ENCODE data around the gene PSMD2.

PSMD2 gene

DNA sequence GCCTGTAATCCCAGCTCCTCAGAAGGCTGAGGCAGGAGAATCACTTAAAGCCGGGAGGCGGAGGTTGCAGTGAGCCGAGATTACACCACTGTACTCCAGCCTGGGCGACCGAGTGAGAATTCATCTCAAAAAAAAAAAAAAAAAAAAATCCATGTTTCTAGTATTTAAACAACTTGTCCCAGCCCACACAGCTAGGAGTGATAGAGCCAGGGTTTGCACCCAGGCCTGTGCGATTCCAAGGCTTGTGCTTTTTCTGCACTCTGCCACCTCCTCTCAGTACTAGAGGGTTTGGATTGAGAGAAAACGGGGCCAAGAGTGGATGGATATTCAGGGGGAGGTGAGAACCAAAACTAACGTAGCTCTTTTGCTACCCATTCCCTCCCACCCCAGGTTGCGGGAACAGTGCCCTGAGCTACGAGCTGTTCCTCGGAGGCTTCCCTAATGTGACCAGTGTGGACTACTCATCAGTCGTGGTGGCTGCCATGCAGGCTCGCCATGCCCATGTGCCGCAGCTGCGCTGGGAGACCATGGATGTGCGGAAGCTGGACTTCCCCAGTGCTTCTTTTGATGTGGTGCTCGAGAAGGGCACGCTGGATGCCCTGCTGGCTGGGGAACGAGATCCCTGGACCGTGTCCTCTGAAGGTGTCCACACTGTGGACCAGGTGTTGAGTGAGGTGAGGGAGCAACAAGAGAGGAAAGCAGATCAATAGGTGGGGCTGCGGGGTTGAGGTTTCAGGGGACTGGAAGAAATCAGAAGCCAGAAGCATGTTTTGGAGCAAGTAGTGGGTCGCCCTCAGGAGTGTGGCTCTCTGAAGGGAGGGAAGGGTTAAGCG lies 41.7 kb upstream of the PSMD2 start:
- peaks cover 15 to 21% of the 10 kb centered on the region in 2 experiments for H3K4me1 ChIP-seq (ENCODE audit: control insufficient read depth in 1 of 2, insufficient read depth in 1 of 2, low read depth in 1 of 2, low read length in 1 of 2)
- TF ChIP-seq, protein P1, sequence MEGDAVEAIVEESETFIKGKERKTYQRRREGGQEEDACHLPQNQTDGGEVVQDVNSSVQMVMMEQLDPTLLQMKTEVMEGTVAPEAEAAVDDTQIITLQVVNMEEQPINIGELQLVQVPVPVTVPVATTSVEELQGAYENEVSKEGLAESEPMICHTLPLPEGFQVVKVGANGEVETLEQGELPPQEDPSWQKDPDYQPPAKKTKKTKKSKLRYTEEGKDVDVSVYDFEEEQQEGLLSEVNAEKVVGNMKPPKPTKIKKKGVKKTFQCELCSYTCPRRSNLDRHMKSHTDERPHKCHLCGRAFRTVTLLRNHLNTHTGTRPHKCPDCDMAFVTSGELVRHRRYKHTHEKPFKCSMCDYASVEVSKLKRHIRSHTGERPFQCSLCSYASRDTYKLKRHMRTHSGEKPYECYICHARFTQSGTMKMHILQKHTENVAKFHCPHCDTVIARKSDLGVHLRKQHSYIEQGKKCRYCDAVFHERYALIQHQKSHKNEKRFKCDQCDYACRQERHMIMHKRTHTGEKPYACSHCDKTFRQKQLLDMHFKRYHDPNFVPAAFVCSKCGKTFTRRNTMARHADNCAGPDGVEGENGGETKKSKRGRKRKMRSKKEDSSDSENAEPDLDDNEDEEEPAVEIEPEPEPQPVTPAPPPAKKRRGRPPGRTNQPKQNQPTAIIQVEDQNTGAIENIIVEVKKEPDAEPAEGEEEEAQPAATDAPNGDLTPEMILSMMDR (IDR thresholded peaks at IDR 0.05) = no peak
- no peaks in the 10 kb centered on the region for H3K36me3 ChIP-seq
- H3K27ac ChIP-seq = no peak overlapping the region
- peaks cover 49% of the 10 kb centered on the region for H3K27me3 ChIP-seq
- no peaks in the 10 kb centered on the region for H3K9me3 ChIP-seq
- no peak overlapping the region for H3K4me3 ChIP-seq (ENCODE audit: low read depth in 1 of 2, low read length in 1 of 2)

DNA sequence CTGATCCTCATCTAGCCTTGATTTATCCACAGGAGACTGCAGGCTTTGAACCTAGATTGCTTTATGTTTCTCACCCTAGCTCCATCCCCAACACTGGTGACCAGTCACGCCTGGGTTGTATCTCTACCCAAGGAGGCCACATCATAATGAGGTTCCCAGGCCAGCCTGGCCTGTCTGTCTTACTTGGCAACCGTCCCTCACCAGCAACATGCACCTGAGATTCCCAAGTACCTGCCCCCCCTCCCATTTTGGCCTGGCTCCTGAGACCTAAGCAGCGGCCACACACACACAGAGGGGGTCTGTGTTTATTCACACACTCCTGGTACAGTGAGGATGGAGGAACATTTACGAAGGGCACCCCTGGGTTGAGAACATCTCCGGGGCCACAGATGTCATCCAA lies 40.1 kb upstream of the PSMD2 start:
- TF ChIP-seq, protein P1 (IDR thresholded peaks at IDR 0.05) = no peak
- H3K4me1 ChIP-seq (ENCODE audit: control insufficient read depth in 1 of 2, insufficient read depth in 1 of 2, low read depth in 1 of 2, low read length in 1 of 2) = peaks cover 15 to 26% of the 10 kb centered on the region in 2 experiments
- H3K36me3 ChIP-seq = no peaks in the 10 kb centered on the region
- H3K27ac ChIP-seq = no peak overlapping the region
- no peaks in the 10 kb centered on the region for H3K9me3 ChIP-seq
- H3K4me3 ChIP-seq (ENCODE audit: low read depth in 1 of 2, low read length in 1 of 2) = no peak overlapping the region
- peaks cover 66% of the 10 kb centered on the region for H3K27me3 ChIP-seq

DNA sequence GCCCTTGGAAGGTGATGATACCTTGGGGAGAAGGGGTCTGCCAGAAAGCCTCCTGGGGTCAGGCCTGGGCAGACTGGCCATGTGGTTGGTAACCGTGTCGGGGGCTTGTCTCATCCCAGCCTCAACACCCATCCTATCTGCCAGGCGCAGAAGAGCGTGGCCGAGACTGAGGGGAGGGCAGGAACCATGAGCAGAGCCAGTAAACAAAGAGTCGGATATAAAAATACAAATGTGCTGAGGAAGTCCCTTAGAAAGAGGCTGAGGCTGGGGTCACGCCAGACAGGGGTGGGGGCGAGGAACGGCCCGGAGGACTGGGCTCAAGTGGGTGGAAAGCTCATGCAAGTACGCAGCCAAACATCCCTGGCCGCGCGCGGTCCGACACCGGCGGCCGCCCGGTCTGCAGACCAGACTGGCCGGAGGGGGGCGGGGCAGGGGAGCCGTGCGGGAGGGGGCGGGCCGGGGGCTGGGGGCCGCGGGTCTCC lies 39.6 kb upstream of the PSMD2 start:
- H3K4me3 ChIP-seq (ENCODE audit: low read depth in 1 of 2, low read length in 1 of 2) = no peak overlapping the region
- TF ChIP-seq, protein P1 (IDR thresholded peaks at IDR 0.05) = no peak
- H3K27me3 ChIP-seq = peaks cover 71% of the 10 kb centered on the region
- H3K27ac ChIP-seq = no peak overlapping the region
- H3K9me3 ChIP-seq = no peaks in the 10 kb centered on the region
- H3K36me3 ChIP-seq = no peaks in the 10 kb centered on the region
- peaks cover 15 to 26% of the 10 kb centered on the region in 2 experiments for H3K4me1 ChIP-seq (ENCODE audit: control insufficient read depth in 1 of 2, insufficient read depth in 1 of 2, low read depth in 1 of 2, low read length in 1 of 2)

DNA sequence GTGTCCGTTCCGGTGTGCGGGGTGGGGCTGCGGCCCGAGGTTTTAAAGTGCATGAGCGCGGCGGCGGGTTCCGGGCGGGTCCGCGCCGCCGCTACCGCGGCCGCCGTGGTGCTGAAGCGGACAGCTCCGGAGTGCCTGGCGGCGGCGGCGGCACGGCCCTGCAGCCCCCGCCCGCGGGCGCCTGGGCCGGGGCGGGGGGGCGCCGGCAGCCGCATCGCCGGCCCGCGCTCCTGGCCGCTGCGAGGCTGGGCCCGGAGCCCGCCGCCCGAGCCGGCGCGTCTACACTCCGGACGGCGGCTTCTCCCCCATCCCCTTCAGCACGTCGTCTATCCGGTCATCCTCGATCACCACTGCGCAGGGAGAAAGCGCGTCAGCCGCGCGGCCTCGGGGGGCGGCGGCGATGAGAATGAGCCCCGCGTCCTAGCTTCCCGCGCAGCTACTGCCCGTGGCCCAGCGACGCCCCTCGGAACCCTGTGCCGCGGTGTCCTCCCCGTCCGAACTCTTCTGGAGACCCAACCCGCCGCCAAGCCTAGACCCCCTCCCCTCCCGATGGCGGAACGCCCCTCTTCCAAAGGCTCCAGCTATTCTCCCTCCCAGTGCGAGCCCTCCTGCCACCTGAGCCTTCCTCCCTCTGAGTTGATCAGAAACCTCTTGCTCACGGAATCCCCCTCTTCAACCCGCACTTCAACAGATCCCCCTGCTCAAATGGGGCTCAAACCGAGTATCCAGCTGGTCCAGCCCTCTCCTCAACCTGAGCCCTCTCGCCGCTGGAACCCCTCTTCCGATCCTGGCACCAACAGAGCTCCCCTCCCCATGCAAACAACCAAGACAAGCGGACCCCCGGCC lies 38.9 kb upstream of the PSMD2 start:
- Histone ChIP-seq H3K27me3 (peaks cover 77% of the 10 kb centered on the region), H3K27ac (no peak overlapping the region), H3K36me3 (no peaks in the 10 kb centered on the region), H3K9me3 (no peaks in the 10 kb centered on the region), H3K4me1 (ENCODE audit: control insufficient read depth in 1 of 2, insufficient read depth in 1 of 2, low read depth in 1 of 2, low read length in 1 of 2) (peaks cover 15 to 26% of the 10 kb centered on the region in 2 experiments), H3K4me3 (ENCODE audit: low read depth in 1 of 2, low read length in 1 of 2) (peak overlapping the region in 1 of 2 experiments; percentile 51)
- TF ChIP-seq, protein P1 (IDR thresholded peaks at IDR 0.05) = no peak

DNA sequence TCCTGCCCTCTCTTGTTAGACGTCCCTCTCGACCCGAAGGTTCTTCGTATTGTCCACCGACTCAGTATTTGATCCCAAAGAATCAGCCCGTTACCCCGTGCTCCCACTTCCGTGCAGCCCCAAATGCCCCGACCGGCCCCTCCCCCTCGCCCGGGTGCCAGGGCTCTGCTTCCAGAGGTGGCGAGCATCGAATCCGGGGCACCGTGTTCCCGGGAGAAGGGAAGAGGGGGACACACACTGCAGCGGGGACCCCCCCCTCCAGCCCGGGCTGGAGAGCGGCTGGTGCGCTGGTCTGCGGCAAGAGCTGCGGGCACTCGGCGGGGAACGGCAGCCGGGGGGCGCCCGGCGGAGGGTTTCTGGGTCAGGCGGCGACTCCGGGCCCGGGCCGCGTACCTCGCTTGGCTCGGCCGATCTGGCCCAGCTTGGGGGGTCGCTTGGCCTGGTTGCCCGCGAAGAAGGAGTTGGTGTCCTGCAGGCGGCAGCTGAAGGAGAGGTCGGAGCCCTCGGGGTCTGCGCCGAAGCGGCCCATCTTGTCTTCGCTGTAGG lies 38.2 kb upstream of the PSMD2 start:
- Histone ChIP-seq H3K27ac (no peak overlapping the region), H3K4me3 (ENCODE audit: low read depth in 1 of 2, low read length in 1 of 2) (peak overlapping the region in 1 of 2 experiments; percentile 51), H3K36me3 (no peaks in the 10 kb centered on the region), H3K4me1 (ENCODE audit: control insufficient read depth in 1 of 2, insufficient read depth in 1 of 2, low read depth in 1 of 2, low read length in 1 of 2) (peaks cover 15 to 26% of the 10 kb centered on the region in 2 experiments), H3K9me3 (no peaks in the 10 kb centered on the region), H3K27me3 (peaks cover 84% of the 10 kb centered on the region)
- TF ChIP-seq, protein P1 (IDR thresholded peaks at IDR 0.05) = no peak

Data from neutrophil (primary cell).